T-helper 1 cell treated with Interleukin-12 subunit alpha and Interleukin-12 subunit beta and Interleukin-4 antibody, amounts not matched to agents 30 μg/mL and 1 μg/mL, for 36 hours (primary cell): ENCODE measurements around the gene SHLD1.

ENCODE experiments used
- H3K27ac Mint-ChIP-seq: one replicate; pipeline ENCODE4 v1.8.0; 2021; ENCODE audit warnings: mild to moderate bottlenecking, mixed read lengths
- H3K27me3 Mint-ChIP-seq: one replicate; pipeline ENCODE4 v1.8.0; 2021; ENCODE audit warnings: low read depth, mixed read lengths
- H3K36me3 Mint-ChIP-seq: one replicate; pipeline ENCODE4 v1.8.0; 2021; ENCODE audit warnings: low read depth, mixed read lengths
- H3K4me1 Mint-ChIP-seq: one replicate; pipeline ENCODE4 v1.8.0; 2021; ENCODE audit warnings: low read depth, mixed read lengths
- H3K4me3 Mint-ChIP-seq: one replicate; pipeline ENCODE4 v1.8.0; 2021; ENCODE audit warnings: mild to moderate bottlenecking, moderate library complexity, mixed read lengths
- H3K9me3 Mint-ChIP-seq: one replicate; pipeline ENCODE4 v1.8.0; 2021; ENCODE audit warnings: mixed read lengths

Gene SHLD1

DNA sequence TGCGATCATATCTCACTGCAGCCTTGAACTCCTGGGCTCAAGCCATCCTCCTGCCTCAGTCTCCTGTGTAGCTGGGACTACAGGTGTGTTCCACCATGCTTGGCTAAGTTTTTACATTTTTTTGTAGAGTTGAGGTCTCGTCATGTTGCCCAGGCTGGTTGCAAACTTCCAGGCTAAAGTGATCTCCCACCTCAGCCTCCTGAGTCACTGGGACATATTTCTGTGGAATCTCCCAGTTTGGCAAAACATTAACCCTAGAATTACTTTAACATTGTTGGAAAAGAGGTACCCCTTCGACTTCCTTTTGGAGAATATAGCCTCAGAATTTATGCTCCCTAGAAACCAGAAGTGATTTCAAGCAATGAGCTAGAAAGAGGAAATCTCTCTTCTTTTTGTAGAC is 57.2 kb downstream of the SHLD1 start:
- H3K9me3 Mint-ChIP-seq = no peaks in the 10 kb centered on the region
- no peaks in the 10 kb centered on the region for H3K27me3 Mint-ChIP-seq
- H3K27ac Mint-ChIP-seq = no peak overlapping the region
- H3K36me3 Mint-ChIP-seq = peaks cover 6% of the 10 kb centered on the region
- H3K4me3 Mint-ChIP-seq = no peak overlapping the region
- H3K4me1 Mint-ChIP-seq = peaks cover 13% of the 10 kb centered on the region

DNA sequence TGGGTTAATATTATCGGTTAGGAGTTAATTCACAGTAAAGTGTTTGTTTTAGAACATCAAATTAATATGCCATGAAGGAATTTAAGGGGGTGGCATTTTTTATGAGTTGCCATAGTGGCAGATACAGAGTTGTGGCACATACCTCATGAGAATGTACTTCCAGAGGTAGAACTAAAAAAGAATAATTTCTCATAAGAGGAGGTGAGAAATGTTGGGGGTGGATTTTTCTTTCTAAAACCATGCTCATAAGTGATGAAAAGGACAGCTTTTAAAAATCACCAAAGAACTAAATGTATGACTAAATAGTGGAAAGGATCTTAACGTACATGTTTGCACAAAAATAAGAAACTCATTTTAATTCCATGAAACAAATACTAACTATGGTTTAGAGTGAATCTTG is 58.7 kb downstream of the SHLD1 start:
- no peak overlapping the region for H3K4me3 Mint-ChIP-seq
- no peak overlapping the region for H3K27ac Mint-ChIP-seq
- peaks cover 13% of the 10 kb centered on the region for H3K4me1 Mint-ChIP-seq
- peaks cover 3% of the 10 kb centered on the region for H3K36me3 Mint-ChIP-seq
- no peaks in the 10 kb centered on the region for H3K9me3 Mint-ChIP-seq
- H3K27me3 Mint-ChIP-seq = no peaks in the 10 kb centered on the region

DNA sequence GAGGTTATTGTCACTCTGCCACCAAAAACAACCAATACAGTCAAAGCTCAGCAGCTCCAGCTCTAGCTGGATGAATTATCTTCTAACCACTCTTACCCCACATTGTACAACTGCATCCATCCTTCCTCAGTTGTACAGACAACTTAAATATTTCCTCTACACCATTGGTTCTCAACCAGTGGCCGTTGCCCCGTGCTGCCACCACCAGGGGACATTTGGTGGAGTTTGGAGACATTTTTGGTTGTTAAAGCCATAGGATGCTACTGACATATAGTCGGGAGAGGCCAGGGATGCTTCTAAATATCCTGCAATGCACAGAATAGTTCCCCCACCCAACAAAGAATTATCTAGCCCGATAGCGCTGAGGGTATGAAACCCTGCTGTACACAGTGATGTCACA is 59.3 kb downstream of the SHLD1 start:
- no peak overlapping the region for H3K27ac Mint-ChIP-seq
- H3K4me1 Mint-ChIP-seq = peaks cover 11% of the 10 kb centered on the region

DNA sequence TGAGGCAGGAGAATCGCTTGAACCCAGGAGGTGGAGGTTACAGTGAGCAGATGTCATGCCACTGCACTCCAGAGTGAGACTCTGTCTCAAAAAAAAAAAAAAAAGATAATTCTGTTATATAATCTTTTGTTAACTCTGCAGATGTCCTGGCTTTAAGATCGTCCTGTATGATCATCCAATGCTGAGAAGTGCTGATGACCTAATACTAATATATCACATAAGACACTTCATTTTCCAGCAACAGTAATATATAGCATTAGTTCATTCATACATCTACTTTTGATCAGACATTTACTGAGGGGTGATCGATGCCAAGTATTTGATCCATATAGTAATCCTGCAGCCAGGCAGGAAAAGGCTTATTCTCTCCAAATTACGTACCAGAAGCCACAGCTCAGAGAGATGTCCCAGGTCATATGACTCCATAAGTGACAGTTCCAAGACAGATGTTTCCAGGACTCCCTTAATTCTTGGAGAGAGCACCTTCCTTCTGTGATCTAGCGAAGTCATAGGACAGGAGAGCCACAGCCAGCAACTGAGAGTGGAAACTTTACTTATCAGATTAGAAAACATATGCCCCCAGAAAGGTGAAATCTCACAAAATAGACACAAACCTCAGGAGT is 60.7 kb downstream of the SHLD1 start:
- no peak overlapping the region for H3K4me3 Mint-ChIP-seq
- H3K27me3 Mint-ChIP-seq = no peaks in the 10 kb centered on the region
- peaks cover 5% of the 10 kb centered on the region for H3K4me1 Mint-ChIP-seq
- no peaks in the 10 kb centered on the region for H3K9me3 Mint-ChIP-seq
- no peak overlapping the region for H3K27ac Mint-ChIP-seq
- peaks cover 3% of the 10 kb centered on the region for H3K36me3 Mint-ChIP-seq

More for the DNA sequence above, 59.3 kb downstream of the SHLD1 start:
- peaks cover 3% of the 10 kb centered on the region for H3K36me3 Mint-ChIP-seq
- no peaks in the 10 kb centered on the region for H3K27me3 Mint-ChIP-seq
- H3K4me3 Mint-ChIP-seq = no peak overlapping the region
- no peaks in the 10 kb centered on the region for H3K9me3 Mint-ChIP-seq

DNA sequence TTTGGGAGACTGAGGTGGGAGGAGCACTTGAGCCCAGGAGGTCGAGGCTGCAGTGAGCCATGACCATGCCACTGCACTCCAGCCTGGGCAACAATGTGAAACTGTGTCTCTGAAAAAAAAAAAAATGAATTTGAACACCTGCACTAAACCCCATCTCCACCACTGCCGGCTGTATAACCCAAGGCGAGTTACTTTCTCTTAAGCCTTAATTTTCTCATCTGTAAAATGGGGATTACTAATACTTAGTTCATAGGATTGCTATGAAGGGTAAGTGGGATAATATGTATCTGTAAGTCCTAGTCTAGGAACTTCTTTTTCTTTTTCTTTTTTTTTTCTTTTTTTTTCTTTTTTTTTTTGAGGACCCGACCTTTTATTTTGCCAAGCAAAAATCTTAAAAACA is 61.5 kb downstream of the SHLD1 start:
- Mint-ChIP-seq H3K27me3 (no peaks in the 10 kb centered on the region), H3K36me3 (peaks cover 1% of the 10 kb centered on the region), H3K4me1 (no peaks in the 10 kb centered on the region), H3K27ac (no peak overlapping the region), H3K4me3 (no peak overlapping the region), H3K9me3 (no peaks in the 10 kb centered on the region)

DNA sequence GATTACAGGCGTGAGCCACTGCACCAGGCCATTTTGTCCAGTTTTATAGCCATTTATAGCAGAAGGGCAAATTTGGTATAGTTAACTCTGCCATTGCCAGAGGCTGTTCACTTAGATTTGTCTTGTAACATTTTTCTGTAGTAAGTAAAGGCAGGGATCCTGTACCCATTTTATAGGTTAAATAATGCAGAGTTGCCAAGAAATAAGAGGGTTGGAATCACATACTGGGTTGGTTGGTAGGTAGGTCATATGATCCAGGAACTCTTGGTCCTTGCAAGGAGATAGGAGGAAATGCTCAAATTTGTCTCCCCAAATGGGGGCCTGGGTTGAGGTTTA is 68.1 kb downstream of the SHLD1 start:
- Mint-ChIP-seq H3K27me3 (no peaks in the 10 kb centered on the region), H3K4me1 (peaks cover 4% of the 10 kb centered on the region), H3K36me3 (peaks cover 2% of the 10 kb centered on the region), H3K27ac (no peak overlapping the region), H3K4me3 (no peak overlapping the region), H3K9me3 (no peaks in the 10 kb centered on the region)

DNA sequence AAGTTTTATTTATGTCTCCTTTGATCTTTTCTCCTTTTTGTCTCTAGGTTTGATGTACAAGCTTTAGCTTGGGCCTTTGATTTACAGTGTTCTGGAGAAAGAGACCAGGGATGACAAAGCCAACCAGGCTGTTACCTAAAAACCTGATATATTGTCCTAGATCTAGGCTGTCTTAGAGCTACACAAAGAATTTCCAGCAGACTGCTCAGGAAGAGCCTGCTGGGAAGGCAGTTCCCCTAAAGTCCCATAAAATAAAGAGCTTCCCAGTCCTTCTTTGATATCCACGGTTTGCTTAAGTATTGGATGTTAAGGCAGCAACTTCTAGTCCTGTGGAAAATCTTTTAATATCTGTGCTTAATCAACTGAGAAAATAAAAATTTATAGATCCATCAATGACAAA is 70.5 kb downstream of the SHLD1 start:
- H3K27me3 Mint-ChIP-seq = no peaks in the 10 kb centered on the region
- H3K9me3 Mint-ChIP-seq = no peaks in the 10 kb centered on the region
- no peak overlapping the region for H3K27ac Mint-ChIP-seq
- peaks cover 4% of the 10 kb centered on the region for H3K4me1 Mint-ChIP-seq
- no peak overlapping the region for H3K4me3 Mint-ChIP-seq
- peaks cover 2% of the 10 kb centered on the region for H3K36me3 Mint-ChIP-seq

DNA sequence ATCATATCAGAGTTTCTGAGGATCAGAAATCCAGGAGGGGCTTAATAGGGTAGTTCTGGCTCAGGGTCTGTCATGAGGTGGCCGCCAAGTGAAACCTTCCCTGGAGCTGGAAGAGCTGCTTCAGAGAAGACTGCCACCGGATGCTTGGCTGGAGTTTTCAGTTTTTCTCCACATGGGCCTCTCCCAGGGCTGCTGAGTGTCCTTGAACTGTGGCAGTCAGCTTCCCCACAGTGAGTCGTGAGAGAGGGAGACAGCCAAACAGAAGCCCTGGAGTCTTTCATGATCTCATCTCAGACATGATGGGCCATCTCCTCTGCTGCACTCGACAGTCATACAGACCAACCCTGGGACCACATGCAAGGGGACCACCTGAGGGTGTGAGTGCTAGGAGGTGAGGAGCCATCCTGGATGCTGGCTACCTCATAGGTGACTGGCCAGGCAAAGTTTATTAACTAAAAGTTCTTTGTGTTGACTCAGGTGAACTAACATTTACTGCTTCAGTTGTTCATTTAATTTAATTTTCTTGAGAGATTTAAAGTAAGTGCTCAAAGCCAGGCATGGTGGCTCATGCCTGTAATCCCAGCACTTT is 71.5 kb downstream of the SHLD1 start:
- Mint-ChIP-seq H3K27me3 (no peaks in the 10 kb centered on the region), H3K9me3 (no peaks in the 10 kb centered on the region), H3K27ac (no peak overlapping the region), H3K4me1 (peaks cover 4% of the 10 kb centered on the region), H3K36me3 (peaks cover 2% of the 10 kb centered on the region), H3K4me3 (no peak overlapping the region)

DNA sequence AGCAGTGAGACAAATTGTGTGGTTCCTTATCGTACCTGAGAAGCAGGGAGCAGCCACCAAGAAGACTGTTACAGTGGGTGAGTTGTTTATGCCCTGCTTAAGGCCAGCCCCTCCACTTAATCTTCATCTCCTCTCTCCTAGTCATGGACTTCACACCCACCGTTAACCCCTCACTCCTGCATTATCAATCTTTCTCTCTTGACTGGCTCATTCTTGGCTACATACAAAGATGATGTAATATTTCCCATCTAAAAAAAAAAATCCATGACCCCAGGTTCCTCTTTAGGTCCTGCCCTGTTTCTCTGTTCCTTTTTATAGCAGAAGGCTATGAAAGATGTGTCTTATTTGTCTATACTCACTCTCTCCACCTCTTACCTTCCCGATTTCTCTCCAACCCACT is 72.4 kb downstream of the SHLD1 start:
- peaks cover 4% of the 10 kb centered on the region for H3K4me1 Mint-ChIP-seq
- peaks cover 2% of the 10 kb centered on the region for H3K36me3 Mint-ChIP-seq
- no peak overlapping the region for H3K27ac Mint-ChIP-seq
- H3K4me3 Mint-ChIP-seq = no peak overlapping the region
- no peaks in the 10 kb centered on the region for H3K9me3 Mint-ChIP-seq
- H3K27me3 Mint-ChIP-seq = no peaks in the 10 kb centered on the region

DNA sequence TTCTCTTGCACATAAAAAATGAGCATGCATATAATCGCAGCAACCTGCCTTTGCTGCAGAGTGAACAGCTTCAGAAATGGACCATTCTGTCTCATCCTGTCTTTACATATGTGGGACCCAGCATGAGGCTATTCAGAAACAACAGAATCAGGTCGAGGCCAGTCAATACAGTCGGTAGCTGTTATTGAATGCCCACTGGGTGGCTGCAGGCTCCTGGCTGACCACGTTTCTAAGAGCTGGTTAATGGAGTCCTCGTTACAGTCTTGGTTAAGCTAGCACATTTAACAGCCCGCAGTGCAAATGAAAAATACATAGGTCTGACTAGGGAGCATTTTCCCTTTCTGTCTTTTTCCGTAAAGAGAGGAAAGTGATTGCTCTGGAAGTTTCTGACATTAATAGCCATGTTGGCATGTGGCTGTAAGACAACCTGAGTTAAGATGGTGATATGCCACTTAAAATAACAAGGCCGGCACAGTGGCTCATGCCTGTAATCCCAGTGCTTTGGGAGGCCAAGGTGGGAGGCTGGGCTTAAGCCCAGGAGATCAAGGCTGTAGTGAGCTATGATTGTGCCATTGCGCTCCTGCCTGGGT is 75.0 kb downstream of the SHLD1 start:
- H3K4me1 Mint-ChIP-seq = peaks cover 2% of the 10 kb centered on the region
- no peaks in the 10 kb centered on the region for H3K27me3 Mint-ChIP-seq
- H3K27ac Mint-ChIP-seq = no peak overlapping the region
- H3K9me3 Mint-ChIP-seq = no peaks in the 10 kb centered on the region
- peaks cover 2% of the 10 kb centered on the region for H3K36me3 Mint-ChIP-seq
- no peak overlapping the region for H3K4me3 Mint-ChIP-seq

DNA sequence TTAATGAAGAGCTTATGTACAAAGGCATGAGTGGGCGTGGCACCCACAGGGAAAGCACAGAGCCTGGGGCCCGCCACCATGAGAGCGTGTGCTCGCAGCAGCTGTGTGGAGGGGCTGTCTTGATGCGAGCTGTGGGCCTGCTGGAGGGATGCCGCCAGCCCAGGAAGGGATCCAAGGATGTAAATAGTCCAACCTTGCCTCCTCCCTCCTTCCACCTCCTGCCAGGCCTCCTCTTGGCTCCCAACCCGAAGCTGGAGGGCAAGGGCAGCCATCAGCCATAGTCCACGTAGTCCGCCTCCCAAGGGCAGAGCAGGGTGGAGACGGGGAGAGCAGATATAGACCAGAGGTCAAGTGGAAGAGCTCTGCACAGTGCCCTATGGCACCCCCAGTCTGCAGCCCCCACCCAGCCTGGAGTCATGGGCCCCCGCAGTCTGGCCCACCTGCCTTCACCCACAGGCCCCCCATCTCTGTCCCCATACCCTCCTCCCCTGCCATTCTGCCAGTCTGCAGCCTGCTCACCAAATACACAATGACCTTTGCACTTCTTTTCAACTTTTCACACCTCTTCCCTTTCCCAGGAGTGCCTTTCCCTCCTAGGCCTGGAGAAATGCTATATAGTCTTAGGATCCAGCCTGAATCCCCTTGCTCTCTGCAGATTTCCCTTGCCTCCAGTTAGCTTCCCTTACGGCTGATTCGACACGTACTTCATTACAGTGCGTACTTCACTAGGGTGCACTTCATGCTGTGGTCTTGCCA is 77.1 kb downstream of the SHLD1 start:
- Mint-ChIP-seq H3K36me3 (peaks cover 2% of the 10 kb centered on the region), H3K27me3 (no peaks in the 10 kb centered on the region), H3K4me3 (no peak overlapping the region), H3K9me3 (no peaks in the 10 kb centered on the region), H3K4me1 (peaks cover 2% of the 10 kb centered on the region), H3K27ac (no peak overlapping the region)

DNA sequence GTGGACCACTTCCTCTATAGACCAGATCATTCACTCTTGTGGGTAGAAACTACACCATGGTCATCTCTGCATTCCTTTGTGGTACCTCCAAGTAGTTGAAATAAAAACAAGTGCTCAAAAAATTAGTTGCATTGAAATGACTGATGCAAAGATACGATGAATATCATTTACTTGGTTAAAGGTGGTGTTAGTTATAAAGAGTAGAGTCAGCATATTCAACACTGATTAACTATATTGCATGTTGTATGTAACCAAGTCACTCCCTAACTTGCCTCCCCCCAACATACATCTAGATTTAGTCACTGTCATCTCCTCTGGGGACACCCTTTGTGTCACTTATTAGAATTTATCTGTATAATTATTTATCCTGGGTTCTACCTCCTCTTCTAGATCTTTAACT is 77.7 kb downstream of the SHLD1 start:
- H3K27ac Mint-ChIP-seq = no peak overlapping the region
- no peak overlapping the region for H3K4me3 Mint-ChIP-seq
- H3K36me3 Mint-ChIP-seq = peaks cover 2% of the 10 kb centered on the region
- peaks cover 2% of the 10 kb centered on the region for H3K4me1 Mint-ChIP-seq
- no peaks in the 10 kb centered on the region for H3K9me3 Mint-ChIP-seq
- H3K27me3 Mint-ChIP-seq = no peaks in the 10 kb centered on the region

DNA sequence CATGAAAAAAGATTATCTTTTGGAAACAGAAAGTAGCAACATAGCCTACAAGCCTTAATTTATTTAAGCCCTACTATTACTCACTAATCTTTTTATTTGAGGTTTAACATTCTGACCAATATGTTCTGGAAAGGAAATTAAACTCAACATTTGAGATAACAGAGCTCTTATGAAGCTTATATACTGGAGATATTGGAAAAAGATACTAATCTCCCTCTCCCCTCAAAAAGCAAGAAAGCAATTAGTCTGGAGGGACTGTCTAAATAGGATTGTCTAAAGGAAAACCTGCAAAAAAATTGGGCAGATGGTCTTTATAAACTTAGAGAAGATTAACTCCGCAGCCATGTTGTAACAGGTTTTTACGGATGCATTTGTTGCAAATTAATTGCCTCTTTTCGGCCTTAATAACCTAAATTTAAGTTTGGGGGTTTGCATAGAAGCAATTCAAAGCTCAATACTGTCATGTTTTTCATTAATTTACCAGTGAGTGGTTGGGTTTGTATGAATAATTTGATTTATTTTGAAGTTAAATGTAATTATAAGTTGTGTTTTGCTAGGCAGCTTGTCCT is 79.1 kb downstream of the SHLD1 start:
- Mint-ChIP-seq H3K27ac (no peak overlapping the region), H3K9me3 (peaks cover 4% of the 10 kb centered on the region), H3K4me1 (no peaks in the 10 kb centered on the region), H3K4me3 (no peak overlapping the region), H3K27me3 (no peaks in the 10 kb centered on the region), H3K36me3 (no peaks in the 10 kb centered on the region)

DNA sequence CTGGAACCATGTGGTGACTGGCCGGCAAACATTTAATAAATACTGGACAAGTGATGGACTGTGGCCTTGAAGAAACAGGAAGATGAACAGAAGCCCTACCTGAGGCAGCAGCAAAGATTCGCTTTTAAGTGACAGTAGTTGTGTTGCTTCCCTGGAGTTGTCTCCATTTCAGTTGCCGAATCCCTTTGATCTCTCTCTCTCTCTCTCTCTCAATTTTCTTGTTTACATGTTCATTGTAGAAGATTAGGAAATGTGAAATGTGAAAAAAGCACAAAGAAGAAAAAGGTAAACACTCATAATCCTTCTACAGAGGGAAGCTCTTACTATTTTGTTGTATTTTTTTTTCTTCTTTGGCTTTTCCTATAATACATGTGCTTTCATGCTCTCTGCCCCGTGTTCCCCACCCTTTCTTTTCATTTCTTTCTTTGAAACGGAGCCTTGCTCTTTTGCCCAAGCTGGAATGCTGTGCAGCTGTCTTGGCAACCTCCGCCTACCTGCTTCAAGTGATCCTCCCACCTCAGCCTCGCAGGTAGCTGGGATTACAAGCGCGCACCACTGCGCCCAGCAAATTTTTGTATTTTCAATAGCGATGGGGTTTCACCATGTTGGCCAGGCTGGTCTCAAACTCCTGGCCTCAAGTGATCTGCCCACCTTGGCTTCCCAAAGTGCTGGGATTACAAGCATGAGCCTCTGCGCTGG is 81.5 kb downstream of the SHLD1 start:
- Mint-ChIP-seq H3K27ac (no peak overlapping the region), H3K9me3 (peaks cover 4% of the 10 kb centered on the region), H3K36me3 (no peaks in the 10 kb centered on the region), H3K4me1 (peaks cover 15% of the 10 kb centered on the region), H3K27me3 (no peaks in the 10 kb centered on the region), H3K4me3 (no peak overlapping the region)
